Measurements from ENCODE around the gene TOM1L1.

DNA sequence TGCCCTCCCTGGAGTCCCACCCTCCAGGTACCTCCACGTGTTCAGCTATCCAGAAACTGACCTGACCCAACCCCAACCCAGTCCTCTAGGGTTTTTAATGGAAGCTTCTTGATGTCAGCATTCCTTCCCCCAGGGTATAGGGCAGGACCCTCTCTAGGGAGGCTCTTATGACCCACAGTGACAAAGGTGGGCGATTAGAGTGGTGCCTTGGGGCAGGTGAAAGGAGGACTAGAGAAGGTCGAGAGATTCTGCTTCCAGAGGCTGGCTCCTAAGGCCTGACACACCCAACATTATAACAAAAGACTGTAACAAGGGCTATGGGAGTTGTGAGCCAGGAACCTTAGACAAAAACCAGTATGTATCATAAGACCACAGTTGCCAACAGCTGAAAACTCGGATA is 50.6 kb downstream of the TOM1L1 start:
- TF ChIP-seq CTCF (IDR thresholded peaks at IDR 0.05; ENCODE audit: low read depth, low read length, missing input control): no peak
- TF ChIP-seq, protein P1, sequence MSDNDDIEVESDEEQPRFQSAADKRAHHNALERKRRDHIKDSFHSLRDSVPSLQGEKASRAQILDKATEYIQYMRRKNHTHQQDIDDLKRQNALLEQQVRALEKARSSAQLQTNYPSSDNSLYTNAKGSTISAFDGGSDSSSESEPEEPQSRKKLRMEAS (IDR thresholded peaks at IDR 0.05): no peak
- no peak for TF ChIP-seq JUND (IDR thresholded peaks at IDR 0.05)

All from liver (tissue), 3 donors.